Right lobe of liver (tissue), 6 donors: Measurements from ENCODE around the gene ZBTB4. TPM values are rescaled to one million over a fixed set of nuclear protein-coding genes. Genes with fewer than 3 reads are reported as not detected.

ENCODE experiments used
- ATAC-seq, 4 donors: fragments of 200-7000 bp; cut with Tn5 transposase; one replicate each; pipeline ENCODE4 v1.9.1; 2020; ENCODE audit warnings: mild to moderate bottlenecking in 4 of 4, moderate library complexity in 4 of 4
- DNase-seq, 3 donors: peaks; one replicate each; pipeline ENCODE4 v3.0.0-alpha.2; 2020
- H3K27ac ChIP-seq, 3 donors: fragments of 200-600 bp; one replicate each; pipeline ENCODE4 v1.8.0; 2022
- H3K27me3 ChIP-seq, 2 donors: fragments of 200-600 bp; one replicate each; pipeline ENCODE4 v1.8.0; 2022
- H3K36me3 ChIP-seq, 4 donors: fragments of 200-600 bp; sonication (generic) in 1 of 4; one replicate each; pipeline versions ENCODE4 v1.5.1 to v1.8.0; 2017 to 2022; ENCODE audit warnings: control low read depth in 1 of 4
- H3K4me1 ChIP-seq, 4 donors: fragments of 200-600 bp; sonication (generic) in 1 of 4; one replicate each; pipeline versions ENCODE4 v1.5.1 to v1.8.0; 2017 to 2022; ENCODE audit warnings: control low read depth in 1 of 4
- H3K4me3 ChIP-seq, 3 donors: fragments of 200-600 bp; one replicate each; pipeline ENCODE4 v1.8.0; 2022
- H3K9me3 ChIP-seq, 4 donors: fragments of 200-600 bp; sonication (generic) in 1 of 4; one replicate each; pipeline versions ENCODE4 v1.5.1 to v1.8.0; 2017 to 2022; ENCODE audit warnings: control low read depth in 1 of 4
- CTCF ChIP-seq, 4 donors: fragments of 200-600 bp in 3 of 4; fragments of 450-650 bp in 1 of 4; IDR thresholded peaks; one replicate each; pipeline versions ENCODE4 v1.5.1 to v1.8.0; 2016 to 2022; ENCODE audit warnings: antibody characterized with exemption in 4 of 4, mild to moderate bottlenecking in 2 of 4
- POLR2A ChIP-seq: fragments of 450-650 bp; IDR thresholded peaks from one replicate; pipeline ENCODE4 v1.6.1; 2017; ENCODE audit warnings: antibody characterized with exemption, mild to moderate bottlenecking
- WGBS: methylation state at CpG from one replicate; pipeline ENCODE4 v1.1.6; 2018; ENCODE audit warnings: low coverage, low lambda C conversion rate; ENCODE audit not compliant: insufficient coverage; ENCODE audit errors: missing lambda C conversion rate; 5-methylcytosine and 5-hydroxymethylcytosine counted together
- intact Hi-C, 2 donors: fragments of 100-400 bp; cut with DNase I; formaldehyde crosslinking; loops; one replicate each; pipeline versions ENCODE4 v1.11.2 to v1.14.1; 2022
- total RNA-seq, 6 experiments: library from RNA; depleted of rRNA in 2 of 6; stranded (reverse); fragments of >200 nt in 2 of 6; fragmentation: NEBNext Ultra II Directional in 3 of 6; extraction: Animal tissue kit (Norgen Biotek cat#: 25700) in 3 of 6; gene quantifications; one replicate each; pipeline versions ENCODE4 v1.1.0 to v1.2.4, GENCODE V29; 2016 to 2023
- donor health status: DM: no; HTN: yes; CAD: no.
- donor health status: DM: no; HTN: no; CAD: no.
- donor health status: DM: no; HTN: no; CAD: no.
- donor health status: DM: no; HTN: yes; CAD: no.
- donor health status: DM: no; HTN: yes; CAD: no.

The ZBTB4 gene
- total RNA-seq, 6 experiments from 2014 or later: 5.7 to 10.5 (median 7.9) TPM

GRCh38 chr17:7428557-7428956, 50.9 kb downstream of the ZBTB4 start, which contains the start of gene SPEM3:
Gene SPEM3 (plus strand): TSS chr17:7428857. CDS start chr17:7428903, 46 bp downstream.
- H3K4me3 ChIP-seq: no peak within 1 kb of the TSS

GRCh38 chr17:7427549-7427948, 51.9 kb downstream of the ZBTB4 start:
- H3K9me3 ChIP-seq: no peaks in the 10 kb centered on the region
- no peaks in the 10 kb centered on the region for H3K4me1 ChIP-seq
- H3K27me3 ChIP-seq: no peaks in the 10 kb centered on the region
- DNase-seq: no peak
- intact Hi-C loops: no loop called here
- H3K36me3 ChIP-seq: no peaks in the 10 kb centered on the region
- TF ChIP-seq CTCF (IDR thresholded peaks at IDR 0.05): no peak
- no peak for TF ChIP-seq POLR2A
- no peak overlapping the region for H3K27ac ChIP-seq
- no peak overlapping the region for H3K4me3 ChIP-seq
- 89% methylated on average over 4 of the region's 7 CpGs for WGBS
- ATAC-seq: no peak

More at GRCh38 chr17:7428557-7428956, 50.9 kb downstream of the ZBTB4 start, which contains the start of gene SPEM3:
- intact Hi-C loops: no loop called here
- ATAC-seq: no peak
- no peaks in the 10 kb centered on the region for H3K4me1 ChIP-seq
- no peaks in the 10 kb centered on the region for H3K9me3 ChIP-seq
- 62% methylated on average over 3 of the region's 5 CpGs for WGBS
- DNase-seq: no peak
- no peaks in the 10 kb centered on the region for H3K27me3 ChIP-seq
- no peak within 1 kb of the TSS for H3K27ac ChIP-seq
- TF ChIP-seq CTCF (IDR thresholded peaks at IDR 0.05): no peak
- TF ChIP-seq POLR2A: no peak
- no peaks in the 10 kb centered on the region for H3K36me3 ChIP-seq

DNA sequence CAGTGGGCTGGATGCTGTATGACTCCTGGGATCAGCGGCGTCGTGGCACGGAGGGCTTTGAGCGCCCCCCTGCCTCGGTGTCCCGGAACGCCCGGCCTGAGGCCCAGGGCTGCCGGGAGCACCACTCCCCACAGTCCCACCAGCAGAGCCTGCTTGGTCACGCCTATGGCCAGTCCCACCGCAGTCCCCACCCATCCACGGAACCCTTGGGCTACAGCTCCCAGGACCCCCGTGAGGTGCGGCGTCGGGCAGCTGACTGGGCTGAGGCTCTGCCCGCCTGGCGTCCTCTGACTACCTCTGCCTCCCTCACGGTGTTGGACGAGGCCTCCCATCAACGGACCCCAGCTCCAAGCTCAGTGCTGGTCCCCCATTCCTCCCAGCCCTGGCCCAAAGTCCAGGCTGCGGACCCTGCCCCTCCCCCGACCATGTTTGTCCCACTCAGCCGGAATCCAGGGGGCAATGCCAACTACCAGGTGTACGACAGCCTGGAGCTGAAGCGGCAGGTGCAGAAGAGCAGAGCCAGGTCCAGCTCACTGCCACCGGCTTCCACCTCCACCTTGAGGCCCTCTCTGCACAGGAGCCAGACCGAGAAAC, 52.4 kb downstream of the ZBTB4 start:
- H3K4me1 ChIP-seq: no peaks in the 10 kb centered on the region
- intact Hi-C loops: no loop called here
- TF ChIP-seq CTCF (IDR thresholded peaks at IDR 0.05) (no peak), POLR2A (no peak)
- H3K4me3 ChIP-seq: no peak overlapping the region
- no peaks in the 10 kb centered on the region for H3K9me3 ChIP-seq
- no peaks in the 10 kb centered on the region for H3K36me3 ChIP-seq
- no peak overlapping the region for H3K27ac ChIP-seq
- peak in 1 of 4 donors; percentile 7 for ATAC-seq
- H3K27me3 ChIP-seq: no peaks in the 10 kb centered on the region
- 78% methylated on average over 7 of the region's 29 CpGs for WGBS
- no peak for DNase-seq

DNA sequence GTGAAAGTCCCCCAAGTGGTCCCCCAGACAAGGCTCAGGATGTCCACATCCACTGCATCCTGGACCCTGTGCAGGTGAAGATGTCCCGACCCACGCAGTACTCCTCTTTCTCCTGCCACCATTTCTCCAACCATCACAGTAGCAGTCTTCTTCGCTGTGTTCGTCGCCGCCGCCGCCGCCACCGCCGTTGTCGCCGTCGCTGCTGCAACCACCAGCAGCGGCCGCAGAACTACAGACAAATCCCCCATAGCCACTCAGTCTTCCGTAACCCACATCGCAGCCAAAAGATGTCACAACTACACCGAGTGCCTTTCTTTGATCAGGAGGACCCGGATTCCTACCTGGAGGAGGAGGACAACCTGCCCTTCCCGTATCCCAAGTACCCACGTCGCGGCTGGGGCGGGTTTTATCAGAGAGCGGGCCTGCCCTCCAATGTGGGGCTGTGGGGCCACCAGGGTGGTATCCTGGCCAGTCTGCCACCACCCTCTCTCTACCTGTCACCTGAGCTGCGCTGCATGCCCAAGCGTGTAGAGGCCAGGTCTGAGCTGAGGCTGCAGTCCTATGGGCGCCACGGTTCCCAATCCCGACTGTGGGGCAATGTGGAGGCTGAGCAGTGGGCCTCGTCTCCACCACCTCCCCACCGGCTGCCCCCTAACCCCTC, 53.1 kb downstream of the ZBTB4 start:
- WGBS: 97% methylated on average over 20 of the region's 33 CpGs
- TF ChIP-seq CTCF (IDR thresholded peaks at IDR 0.05) (no peak), POLR2A (no peak)

More for the DNA sequence above, 53.1 kb downstream of the ZBTB4 start:
- Histone ChIP-seq H3K4me3 (no peak overlapping the region), H3K36me3 (no peaks in the 10 kb centered on the region), H3K27me3 (no peaks in the 10 kb centered on the region), H3K4me1 (no peaks in the 10 kb centered on the region), H3K27ac (no peak overlapping the region), H3K9me3 (no peaks in the 10 kb centered on the region)
- no peak for ATAC-seq
- intact Hi-C loops: no loop called here
- no peak for DNase-seq
